ENCODE measurements around the gene ISM2. TPM values are rescaled to one million over a fixed set of nuclear protein-coding genes. Genes with fewer than 3 reads are reported as not detected.

Gene ISM2
- total and polyA plus RNA-seq, 2 of the 13 experiments (the other 11 are each of a cell fraction or from before 2014, with no cell fraction given), result 1.8 to 40.7 TPM

DNA sequence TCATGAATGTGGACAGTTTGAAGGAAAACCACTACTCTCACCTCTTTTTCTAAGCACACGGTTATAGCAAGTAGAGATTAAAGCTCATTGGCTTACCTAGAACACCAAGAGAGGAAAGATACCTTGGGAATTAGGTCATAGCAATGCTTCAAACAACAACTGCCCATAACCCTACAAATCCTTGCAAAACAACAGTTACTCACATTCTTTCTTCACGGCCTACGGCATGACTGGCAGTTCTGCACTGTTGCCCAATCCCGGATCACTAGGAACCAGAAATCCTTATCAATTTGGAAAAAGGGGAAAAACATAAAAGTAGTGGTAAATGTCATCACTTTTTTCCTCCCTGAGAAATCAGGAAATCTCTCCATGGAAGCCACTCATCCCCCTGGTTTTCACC lies 9.6 kb upstream of the ISM2 start (continued):
- TF ChIP-seq KLF12 (CRISPR knock-in tag; IDR thresholded peaks at IDR 0.05; ENCODE audit: borderline replicate concordance) (no peak), SMAD3 (CRISPR knock-in tag; IDR thresholded peaks at IDR 0.05) (no peak), TCF7 (IDR thresholded peaks at IDR 0.05; ENCODE audit: low read depth) (0 out of 2 replicates have a peak, but pooled peaks have one; percentile 12), SALL1 (CRISPR knock-in tag; IDR thresholded peaks at IDR 0.05) (peak; percentile 17; the same call in 1 of the 2 replicates), TCF7L2 (IDR thresholded peaks at IDR 0.05; ENCODE audit: low read depth, low read length) (no peak), ZNF296 (CRISPR knock-in tag; conservative IDR thresholded peaks at IDR 0.05) (no peak), TAF15 (IDR thresholded peaks at IDR 0.05; ENCODE audit: low read depth, low read length, poor library complexity, severe bottlenecking) (no peak), ZNF326 (CRISPR knock-in tag; IDR thresholded peaks at IDR 0.05; ENCODE audit: borderline replicate concordance) (no peak), ZNF768 (CRISPR knock-in tag; IDR thresholded peaks at IDR 0.05) (no peak), KAT2B (IDR thresholded peaks at IDR 0.05; ENCODE audit: borderline replicate concordance, low read depth, low read length) (no peak), ZNF496 (CRISPR knock-in tag; IDR thresholded peaks at IDR 0.05; ENCODE audit: insufficient replicate concordance) (no peak), ZNF333 (CRISPR knock-in tag; IDR thresholded peaks at IDR 0.05; ENCODE audit: borderline replicate concordance) (no peak), NFE2 (CRISPR knock-in tag; IDR thresholded peaks at IDR 0.05) (peak; percentile 60; the same call in 1 of the 2 replicates), EZH2 (conservative IDR thresholded peaks at IDR 0.05; ENCODE audit: low read depth, low read length) (no peak), FOXA3 (CRISPR knock-in tag; IDR thresholded peaks at IDR 0.05) (peak; percentile 47; the same call in 1 of the 2 replicates), ZBTB21 (CRISPR knock-in tag; IDR thresholded peaks at IDR 0.05) (0 out of 2 replicates have a peak, but pooled peaks have one; percentile 23), ZNF782 (CRISPR knock-in tag; IDR thresholded peaks at IDR 0.05; ENCODE audit: borderline replicate concordance) (no peak), XBP1 (CRISPR knock-in tag; IDR thresholded peaks at IDR 0.05) (no peak)
- TF ChIP-seq, protein P1, sequence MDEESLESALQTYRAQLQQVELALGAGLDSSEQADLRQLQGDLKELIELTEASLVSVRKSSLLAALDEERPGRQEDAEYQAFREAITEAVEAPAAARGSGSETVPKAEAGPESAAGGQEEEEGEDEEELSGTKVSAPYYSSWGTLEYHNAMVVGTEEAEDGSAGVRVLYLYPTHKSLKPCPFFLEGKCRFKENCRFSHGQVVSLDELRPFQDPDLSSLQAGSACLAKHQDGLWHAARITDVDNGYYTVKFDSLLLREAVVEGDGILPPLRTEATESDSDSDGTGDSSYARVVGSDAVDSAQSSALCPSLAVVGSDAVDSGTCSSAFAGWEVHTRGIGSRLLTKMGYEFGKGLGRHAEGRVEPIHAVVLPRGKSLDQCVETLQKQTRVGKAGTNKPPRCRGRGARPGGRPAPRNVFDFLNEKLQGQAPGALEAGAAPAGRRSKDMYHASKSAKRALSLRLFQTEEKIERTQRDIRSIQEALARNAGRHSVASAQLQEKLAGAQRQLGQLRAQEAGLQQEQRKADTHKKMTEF (CRISPR knock-in tag; IDR thresholded peaks at IDR 0.05), result peak; percentile 60
- TF ChIP-seq, protein P2, sequence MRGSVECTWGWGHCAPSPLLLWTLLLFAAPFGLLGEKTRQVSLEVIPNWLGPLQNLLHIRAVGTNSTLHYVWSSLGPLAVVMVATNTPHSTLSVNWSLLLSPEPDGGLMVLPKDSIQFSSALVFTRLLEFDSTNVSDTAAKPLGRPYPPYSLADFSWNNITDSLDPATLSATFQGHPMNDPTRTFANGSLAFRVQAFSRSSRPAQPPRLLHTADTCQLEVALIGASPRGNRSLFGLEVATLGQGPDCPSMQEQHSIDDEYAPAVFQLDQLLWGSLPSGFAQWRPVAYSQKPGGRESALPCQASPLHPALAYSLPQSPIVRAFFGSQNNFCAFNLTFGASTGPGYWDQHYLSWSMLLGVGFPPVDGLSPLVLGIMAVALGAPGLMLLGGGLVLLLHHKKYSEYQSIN (CRISPR knock-in tag; IDR thresholded peaks at IDR 0.05; ENCODE audit: borderline replicate concordance), result no peak
- TF ChIP-seq, protein P3, sequence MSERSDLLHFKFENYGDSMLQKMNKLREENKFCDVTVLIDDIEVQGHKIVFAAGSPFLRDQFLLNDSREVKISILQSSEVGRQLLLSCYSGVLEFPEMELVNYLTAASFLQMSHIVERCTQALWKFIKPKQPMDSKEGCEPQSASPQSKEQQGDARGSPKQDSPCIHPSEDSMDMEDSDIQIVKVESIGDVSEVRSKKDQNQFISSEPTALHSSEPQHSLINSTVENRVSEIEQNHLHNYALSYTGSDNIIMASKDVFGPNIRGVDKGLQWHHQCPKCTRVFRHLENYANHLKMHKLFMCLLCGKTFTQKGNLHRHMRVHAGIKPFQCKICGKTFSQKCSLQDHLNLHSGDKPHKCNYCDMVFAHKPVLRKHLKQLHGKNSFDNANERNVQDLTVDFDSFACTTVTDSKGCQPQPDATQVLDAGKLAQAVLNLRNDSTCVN (CRISPR knock-in tag; IDR thresholded peaks at IDR 0.05; ENCODE audit: borderline replicate concordance), result no peak
- TF ChIP-seq, protein P4, sequence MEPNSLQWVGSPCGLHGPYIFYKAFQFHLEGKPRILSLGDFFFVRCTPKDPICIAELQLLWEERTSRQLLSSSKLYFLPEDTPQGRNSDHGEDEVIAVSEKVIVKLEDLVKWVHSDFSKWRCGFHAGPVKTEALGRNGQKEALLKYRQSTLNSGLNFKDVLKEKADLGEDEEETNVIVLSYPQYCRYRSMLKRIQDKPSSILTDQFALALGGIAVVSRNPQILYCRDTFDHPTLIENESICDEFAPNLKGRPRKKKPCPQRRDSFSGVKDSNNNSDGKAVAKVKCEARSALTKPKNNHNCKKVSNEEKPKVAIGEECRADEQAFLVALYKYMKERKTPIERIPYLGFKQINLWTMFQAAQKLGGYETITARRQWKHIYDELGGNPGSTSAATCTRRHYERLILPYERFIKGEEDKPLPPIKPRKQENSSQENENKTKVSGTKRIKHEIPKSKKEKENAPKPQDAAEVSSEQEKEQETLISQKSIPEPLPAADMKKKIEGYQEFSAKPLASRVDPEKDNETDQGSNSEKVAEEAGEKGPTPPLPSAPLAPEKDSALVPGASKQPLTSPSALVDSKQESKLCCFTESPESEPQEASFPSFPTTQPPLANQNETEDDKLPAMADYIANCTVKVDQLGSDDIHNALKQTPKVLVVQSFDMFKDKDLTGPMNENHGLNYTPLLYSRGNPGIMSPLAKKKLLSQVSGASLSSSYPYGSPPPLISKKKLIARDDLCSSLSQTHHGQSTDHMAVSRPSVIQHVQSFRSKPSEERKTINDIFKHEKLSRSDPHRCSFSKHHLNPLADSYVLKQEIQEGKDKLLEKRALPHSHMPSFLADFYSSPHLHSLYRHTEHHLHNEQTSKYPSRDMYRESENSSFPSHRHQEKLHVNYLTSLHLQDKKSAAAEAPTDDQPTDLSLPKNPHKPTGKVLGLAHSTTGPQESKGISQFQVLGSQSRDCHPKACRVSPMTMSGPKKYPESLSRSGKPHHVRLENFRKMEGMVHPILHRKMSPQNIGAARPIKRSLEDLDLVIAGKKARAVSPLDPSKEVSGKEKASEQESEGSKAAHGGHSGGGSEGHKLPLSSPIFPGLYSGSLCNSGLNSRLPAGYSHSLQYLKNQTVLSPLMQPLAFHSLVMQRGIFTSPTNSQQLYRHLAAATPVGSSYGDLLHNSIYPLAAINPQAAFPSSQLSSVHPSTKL (CRISPR knock-in tag; IDR thresholded peaks at IDR 0.05), result peak; percentile 81

Measured in HepG2 (cell line).